Measurements from ENCODE around the gene TLR8. TPM values are rescaled to one million over a fixed set of nuclear protein-coding genes. Genes with fewer than 3 reads are reported as not detected.

Gene TLR8
- total RNA-seq, 1 donor from 2014 or later = not detected

DNA sequence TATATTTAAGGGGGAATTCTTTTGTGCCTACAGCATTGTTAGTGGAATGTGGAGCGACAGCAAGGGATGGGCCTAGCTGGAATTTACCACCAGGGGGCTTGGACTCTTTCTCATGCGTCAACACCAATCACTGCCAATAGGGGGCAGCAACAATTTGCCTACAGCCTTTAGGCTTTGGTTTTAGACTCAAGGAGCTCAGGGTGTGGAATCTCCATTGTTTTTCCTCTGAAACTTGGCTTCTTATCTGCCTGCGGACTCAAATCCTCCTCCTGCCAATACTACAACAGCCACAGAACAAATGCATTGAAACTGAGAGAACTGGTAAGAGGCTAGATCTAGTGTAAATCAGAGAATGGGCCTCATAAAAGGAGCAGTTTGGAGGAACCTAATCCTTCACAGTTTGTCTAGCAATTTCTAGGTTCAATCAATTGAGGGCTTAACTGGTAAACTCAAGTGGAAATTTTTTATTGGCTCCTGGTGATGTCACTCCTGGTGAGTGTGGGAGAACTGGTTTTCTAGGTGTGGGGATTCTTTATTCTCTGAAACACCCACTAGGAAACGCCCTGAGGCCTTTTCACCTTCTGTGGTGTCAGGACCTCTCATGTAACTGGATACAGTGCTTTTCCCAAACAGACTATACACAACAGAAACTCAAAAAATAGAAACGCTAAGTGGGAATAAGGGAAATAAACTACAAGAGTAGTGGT is 40.6 kb downstream of the TLR8 start:
- H3K4me1 Mint-ChIP-seq (ENCODE audit: unreplicated experiment) = peaks cover 50% of the 10 kb centered on the region

DNA sequence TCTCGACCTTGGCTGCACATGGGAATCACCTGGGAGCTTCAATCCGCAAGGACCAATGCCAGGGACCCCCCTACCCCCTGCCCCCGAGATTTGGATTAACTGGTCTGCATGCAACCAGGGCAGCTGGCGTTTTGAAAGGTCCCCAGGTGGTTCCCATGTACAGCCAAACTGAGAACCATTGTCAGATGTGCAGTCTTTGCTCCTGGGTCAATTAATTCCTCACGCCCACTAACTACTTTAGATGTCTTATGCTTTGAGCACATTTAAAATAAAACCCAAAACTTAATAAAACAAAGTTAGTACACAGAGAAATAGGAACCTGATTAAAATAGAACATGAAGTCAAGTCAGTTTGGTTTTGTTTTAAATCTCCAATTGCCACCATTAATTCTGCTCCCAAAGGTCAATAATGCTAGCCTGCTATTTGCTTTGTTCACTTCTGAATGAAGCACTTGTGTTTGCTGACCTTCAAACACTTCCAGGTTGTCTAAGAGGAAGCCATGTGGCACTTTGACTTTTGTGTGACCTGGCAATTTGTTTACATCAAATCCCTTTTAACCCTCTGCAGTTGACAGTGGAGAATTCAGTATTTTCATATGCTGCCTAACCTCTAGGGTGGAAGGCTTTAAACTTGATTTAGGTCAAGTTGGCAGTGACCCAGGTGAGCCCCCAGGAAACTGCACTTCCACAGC is 41.3 kb downstream of the TLR8 start:
- Mint-ChIP-seq H3K27ac (ENCODE audit: unreplicated experiment) (peak overlapping the region; percentile 92), H3K27me3 (ENCODE audit: unreplicated experiment) (peaks cover 5% of the 10 kb centered on the region), H3K36me3 (ENCODE audit: low read depth, unreplicated experiment) (no peaks in the 10 kb centered on the region), H3K9me3 (ENCODE audit: unreplicated experiment) (no peaks in the 10 kb centered on the region), H3K4me3 (ENCODE audit: unreplicated experiment) (no peak overlapping the region), H3K4me1 (ENCODE audit: unreplicated experiment) (peaks cover 50% of the 10 kb centered on the region)
- no peak for DNase-seq (ENCODE audit: low spot score)
- TF ChIP-seq, protein P1, sequence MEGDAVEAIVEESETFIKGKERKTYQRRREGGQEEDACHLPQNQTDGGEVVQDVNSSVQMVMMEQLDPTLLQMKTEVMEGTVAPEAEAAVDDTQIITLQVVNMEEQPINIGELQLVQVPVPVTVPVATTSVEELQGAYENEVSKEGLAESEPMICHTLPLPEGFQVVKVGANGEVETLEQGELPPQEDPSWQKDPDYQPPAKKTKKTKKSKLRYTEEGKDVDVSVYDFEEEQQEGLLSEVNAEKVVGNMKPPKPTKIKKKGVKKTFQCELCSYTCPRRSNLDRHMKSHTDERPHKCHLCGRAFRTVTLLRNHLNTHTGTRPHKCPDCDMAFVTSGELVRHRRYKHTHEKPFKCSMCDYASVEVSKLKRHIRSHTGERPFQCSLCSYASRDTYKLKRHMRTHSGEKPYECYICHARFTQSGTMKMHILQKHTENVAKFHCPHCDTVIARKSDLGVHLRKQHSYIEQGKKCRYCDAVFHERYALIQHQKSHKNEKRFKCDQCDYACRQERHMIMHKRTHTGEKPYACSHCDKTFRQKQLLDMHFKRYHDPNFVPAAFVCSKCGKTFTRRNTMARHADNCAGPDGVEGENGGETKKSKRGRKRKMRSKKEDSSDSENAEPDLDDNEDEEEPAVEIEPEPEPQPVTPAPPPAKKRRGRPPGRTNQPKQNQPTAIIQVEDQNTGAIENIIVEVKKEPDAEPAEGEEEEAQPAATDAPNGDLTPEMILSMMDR (IDR thresholded peaks at IDR 0.05; ENCODE audit: unreplicated experiment) = no peak

More for the DNA sequence above, 40.6 kb downstream of the TLR8 start:
- Mint-ChIP-seq H3K9me3 (ENCODE audit: unreplicated experiment) (no peaks in the 10 kb centered on the region), H3K27ac (ENCODE audit: unreplicated experiment) (peak overlapping the region; percentile 92), H3K27me3 (ENCODE audit: unreplicated experiment) (peaks cover 5% of the 10 kb centered on the region), H3K4me3 (ENCODE audit: unreplicated experiment) (no peak overlapping the region), H3K36me3 (ENCODE audit: low read depth, unreplicated experiment) (no peaks in the 10 kb centered on the region)
- DNase-seq (ENCODE audit: low spot score) = peak; percentile 74
- TF ChIP-seq, protein P1 (IDR thresholded peaks at IDR 0.05; ENCODE audit: unreplicated experiment) = peak; percentile 90

DNA sequence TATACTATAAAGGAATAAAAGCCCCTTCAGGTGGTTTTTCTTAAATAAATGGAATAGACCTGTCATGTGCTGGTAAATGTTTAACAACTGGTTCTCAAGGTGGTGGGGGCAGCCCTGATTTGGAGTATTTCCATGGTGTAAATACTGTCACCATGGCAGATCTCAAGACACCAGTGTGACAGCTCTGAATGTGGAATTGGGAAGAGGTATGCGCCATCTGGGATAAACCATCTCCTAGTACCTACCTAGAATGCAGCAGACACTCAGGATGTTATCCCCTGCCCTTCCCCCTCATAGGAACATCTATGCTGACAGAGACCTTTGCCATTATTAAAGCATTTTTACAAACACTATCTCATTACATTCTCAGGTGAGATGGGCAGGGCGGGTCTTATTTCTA is 42.1 kb downstream of the TLR8 start:
- Mint-ChIP-seq H3K9me3 (ENCODE audit: unreplicated experiment) (no peaks in the 10 kb centered on the region), H3K4me1 (ENCODE audit: unreplicated experiment) (peaks cover 50% of the 10 kb centered on the region), H3K36me3 (ENCODE audit: low read depth, unreplicated experiment) (no peaks in the 10 kb centered on the region), H3K27ac (ENCODE audit: unreplicated experiment) (peak overlapping the region; percentile 93), H3K27me3 (ENCODE audit: unreplicated experiment) (peaks cover 5% of the 10 kb centered on the region), H3K4me3 (ENCODE audit: unreplicated experiment) (no peak overlapping the region)
- DNase-seq (ENCODE audit: low spot score) = no peak
- TF ChIP-seq, protein P1 (IDR thresholded peaks at IDR 0.05; ENCODE audit: unreplicated experiment) = no peak

DNA sequence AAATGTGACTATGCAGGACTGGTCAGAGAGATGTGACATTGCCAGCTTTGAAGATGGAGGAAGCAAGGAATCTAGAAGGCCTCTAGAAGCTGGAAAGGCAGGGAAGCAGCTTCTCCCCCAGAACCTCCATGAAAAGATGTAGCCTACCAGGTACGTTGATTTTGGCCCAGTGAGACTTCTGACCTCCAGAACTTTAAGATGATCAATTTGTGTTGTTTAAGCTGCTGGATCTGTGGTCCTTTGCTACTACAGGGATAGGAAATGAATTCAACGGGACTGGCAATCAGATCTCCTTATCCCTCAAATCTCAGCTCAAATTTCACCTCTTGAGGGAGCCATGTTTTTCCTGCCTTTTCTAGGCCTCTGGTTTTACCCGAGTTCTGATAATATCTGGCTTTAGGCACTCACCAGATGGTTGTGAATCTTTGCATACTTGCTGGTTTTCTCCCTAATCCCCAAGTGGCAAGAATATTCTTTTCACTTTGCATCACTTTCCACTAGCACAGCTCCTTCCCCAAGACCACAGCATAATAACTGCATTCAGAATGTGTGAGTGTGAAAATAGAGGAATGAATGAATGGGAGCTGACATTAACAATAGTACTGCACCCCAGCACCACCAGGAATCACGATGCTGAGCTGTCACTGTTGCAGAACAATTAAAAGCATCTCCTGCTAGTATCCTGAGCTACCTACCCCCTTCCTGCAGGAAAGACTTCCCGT is 42.9 kb downstream of the TLR8 start:
- peaks cover 5% of the 10 kb centered on the region for H3K27me3 Mint-ChIP-seq (ENCODE audit: unreplicated experiment)
- peak overlapping the region; percentile 93 for H3K27ac Mint-ChIP-seq (ENCODE audit: unreplicated experiment)
- H3K36me3 Mint-ChIP-seq (ENCODE audit: low read depth, unreplicated experiment) = no peaks in the 10 kb centered on the region
- TF ChIP-seq, protein P1 (IDR thresholded peaks at IDR 0.05; ENCODE audit: unreplicated experiment) = no peak
- H3K4me1 Mint-ChIP-seq (ENCODE audit: unreplicated experiment) = peaks cover 50% of the 10 kb centered on the region
- no peak for DNase-seq (ENCODE audit: low spot score)
- H3K9me3 Mint-ChIP-seq (ENCODE audit: unreplicated experiment) = no peaks in the 10 kb centered on the region
- no peak overlapping the region for H3K4me3 Mint-ChIP-seq (ENCODE audit: unreplicated experiment)
